Fibroblast of upper back skin (primary cell): ENCODE data around the gene PTPN12.
"Not testable (repeated sequence)": the region's sequence is repeated elsewhere in the genome, so short reads cannot be mapped to it uniquely, and the experiment has no call there.

Experiments used
- DNase-seq: peaks from one replicate; pipeline ENCODE4 v3.0.0-alpha.2; 2013

The PTPN12 gene

DNA sequence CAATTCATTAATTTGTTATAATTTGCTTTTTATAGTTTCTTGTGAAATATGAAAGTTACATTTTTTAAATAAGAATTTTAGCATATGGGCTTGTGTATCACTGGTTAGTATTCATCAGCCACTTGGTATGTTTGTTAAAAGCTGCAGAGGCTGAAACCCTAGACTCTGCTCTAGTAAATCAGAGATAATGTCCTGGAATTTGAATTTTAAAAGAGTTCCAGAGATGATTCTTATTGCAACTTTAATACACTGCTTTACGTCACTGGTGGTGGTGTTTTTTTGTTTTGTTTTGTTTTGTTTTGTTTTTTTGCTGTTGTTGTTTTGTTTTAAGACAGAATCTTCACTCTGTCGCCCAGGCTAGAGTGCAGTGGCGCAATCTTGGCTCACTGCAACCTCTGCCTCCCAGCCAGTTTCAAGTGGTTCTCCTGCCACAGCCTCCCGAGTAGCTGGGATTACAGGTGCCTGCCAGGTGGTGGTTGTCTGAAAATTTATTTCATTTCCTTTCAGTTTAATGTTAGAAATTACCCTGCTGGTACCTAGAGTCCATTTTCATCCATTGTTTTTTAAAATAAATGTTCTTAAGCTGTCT is 43.8 kb downstream of the PTPN12 start:
- no peak for DNase-seq

DNA sequence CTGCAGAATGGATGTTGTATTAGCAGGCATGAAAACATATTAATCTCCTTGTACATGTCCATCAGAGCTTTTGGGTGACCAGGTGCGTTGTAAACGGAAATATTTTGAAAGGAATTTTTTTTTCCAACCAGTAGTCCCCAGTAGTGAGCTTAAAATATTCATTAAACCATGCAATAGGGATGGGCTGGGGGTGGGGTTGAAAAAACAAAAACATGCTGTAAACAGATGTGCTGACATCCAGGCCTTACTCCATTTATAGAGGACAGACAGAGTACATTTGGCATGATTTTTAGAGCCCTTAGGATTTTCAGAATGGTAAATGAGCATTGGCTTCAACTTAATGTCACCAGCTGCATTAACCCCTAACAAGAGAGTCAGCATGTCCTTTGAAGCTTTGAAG is 50.2 kb downstream of the PTPN12 start:
- DNase-seq = no peak

DNA sequence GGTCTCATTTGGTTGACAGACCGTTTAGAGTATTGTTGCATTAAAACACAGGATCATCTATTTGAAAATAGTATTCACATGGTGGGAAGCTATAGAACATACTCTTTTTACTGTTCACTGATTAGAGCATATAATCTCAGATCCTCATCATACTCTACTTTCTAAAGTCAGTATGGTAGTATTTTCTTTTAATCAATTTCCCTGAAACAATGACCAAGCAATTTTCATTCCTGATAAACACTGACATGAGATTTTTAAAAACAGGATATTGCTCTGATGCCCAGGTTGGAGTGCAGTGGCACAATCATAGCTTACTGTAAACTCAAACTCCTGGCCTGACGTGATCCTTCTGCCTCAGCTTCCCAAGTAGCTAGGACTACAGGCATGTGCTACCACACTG is 63.9 kb downstream of the PTPN12 start:
- no peak for DNase-seq

DNA sequence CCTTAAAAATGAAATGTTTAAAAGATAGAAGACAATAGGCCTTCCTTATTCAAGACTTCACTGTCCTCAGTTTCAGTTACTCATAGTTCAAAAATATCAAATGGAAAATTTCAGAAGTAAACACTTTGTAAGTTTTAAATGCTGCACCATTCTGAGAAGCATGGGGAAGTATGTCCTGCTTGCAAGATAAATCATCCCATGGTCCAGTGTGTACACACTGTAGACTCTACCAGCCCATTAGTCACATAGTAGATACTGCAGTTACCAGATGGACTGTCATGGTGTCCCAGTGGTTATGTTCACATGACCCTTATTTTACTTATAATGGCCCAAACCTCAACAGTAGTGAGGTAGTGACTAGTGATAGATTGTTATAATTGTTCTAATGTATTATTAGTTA is 69.5 kb downstream of the PTPN12 start:
- DNase-seq = no peak

DNA sequence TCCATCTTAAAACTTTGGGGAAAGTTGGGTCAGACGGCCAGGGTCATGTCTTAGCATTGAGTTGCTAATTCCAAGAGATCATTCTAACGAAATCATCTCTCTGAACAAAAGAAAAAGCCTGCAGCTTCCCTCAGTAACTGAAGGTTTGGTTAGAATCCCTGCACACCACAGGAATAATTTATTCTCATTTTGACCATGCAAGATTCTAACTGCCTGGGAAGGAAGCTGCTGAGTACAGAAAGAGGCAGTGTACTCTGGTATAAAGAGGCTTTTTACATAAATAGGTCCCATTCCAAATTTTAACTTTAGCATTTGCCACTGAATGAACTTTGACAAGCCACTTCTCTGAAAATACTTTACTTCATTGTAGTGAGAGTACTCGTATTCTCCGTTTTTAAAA is 82.2 kb downstream of the PTPN12 start:
- DNase-seq = no peak

DNA sequence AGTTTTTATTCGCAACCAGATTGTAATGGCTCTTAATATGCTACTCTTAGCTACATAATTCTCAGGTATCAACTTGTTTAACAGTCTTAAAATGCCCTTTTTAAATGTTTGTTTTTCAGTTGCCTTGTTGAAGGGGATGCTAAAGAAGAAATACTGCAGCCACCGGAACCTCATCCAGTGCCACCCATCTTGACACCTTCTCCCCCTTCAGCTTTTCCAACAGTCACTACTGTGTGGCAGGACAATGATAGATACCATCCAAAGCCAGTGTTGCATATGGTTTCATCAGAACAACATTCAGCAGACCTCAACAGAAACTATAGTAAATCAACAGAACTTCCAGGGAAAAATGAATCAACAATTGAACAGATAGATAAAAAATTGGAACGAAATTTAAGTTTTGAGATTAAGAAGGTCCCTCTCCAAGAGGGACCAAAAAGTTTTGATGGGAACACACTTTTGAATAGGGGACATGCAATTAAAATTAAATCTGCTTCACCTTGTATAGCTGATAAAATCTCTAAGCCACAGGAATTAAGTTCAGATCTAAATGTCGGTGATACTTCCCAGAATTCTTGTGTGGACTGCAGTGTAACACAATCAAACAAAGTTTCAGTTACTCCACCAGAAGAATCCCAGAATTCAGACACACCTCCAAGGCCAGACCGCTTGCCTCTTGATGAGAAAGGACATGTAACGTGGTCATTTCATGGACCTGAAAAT is 89.7 kb downstream of the PTPN12 start:
- peak; percentile 9 for DNase-seq

DNA sequence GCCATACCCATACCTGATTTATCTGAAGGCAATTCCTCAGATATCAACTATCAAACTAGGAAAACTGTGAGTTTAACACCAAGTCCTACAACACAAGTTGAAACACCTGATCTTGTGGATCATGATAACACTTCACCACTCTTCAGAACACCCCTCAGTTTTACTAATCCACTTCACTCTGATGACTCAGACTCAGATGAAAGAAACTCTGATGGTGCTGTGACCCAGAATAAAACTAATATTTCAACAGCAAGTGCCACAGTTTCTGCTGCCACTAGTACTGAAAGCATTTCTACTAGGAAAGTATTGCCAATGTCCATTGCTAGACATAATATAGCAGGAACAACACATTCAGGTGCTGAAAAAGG is 90.2 kb downstream of the PTPN12 start:
- DNase-seq = no peak

DNA sequence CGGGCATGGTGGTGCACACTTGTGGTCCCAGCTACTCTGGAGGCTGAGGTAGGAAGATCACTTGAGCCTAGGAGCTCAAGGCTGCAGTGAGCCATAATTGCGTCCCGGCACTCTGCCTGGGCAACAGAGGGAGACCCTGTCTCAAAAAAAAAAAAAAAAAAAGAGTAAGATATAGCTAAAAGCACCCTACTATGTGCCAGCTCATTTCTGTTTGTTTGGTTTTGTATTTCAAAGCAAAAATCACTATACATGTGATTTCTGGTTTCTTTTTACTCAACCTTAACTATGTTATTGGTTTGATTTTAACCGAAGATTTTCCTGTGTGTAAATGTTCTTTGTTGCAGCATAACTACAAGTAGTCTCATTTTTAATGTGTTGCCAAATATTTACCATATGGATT is 92.7 kb downstream of the PTPN12 start:
- DNase-seq = no peak

DNA sequence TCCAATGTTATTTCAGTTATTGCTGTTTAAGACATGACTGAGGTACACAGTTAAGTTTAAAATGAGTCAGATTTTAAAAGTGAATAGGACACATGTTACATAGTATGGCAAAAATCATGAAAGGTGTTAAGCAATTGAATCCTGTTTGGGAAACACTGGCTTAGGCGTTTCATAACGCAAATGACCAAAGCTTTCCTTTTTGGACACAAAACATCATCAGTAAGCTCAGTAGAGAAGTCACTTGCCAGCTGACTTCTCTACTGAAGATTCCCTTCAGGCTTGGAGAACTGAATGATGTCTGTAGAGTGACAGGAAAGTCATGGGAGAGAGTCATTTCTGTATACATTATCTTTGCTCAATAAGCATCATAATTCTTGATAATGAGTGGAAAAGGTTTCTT is 94.7 kb downstream of the PTPN12 start:
- no peak for DNase-seq

DNA sequence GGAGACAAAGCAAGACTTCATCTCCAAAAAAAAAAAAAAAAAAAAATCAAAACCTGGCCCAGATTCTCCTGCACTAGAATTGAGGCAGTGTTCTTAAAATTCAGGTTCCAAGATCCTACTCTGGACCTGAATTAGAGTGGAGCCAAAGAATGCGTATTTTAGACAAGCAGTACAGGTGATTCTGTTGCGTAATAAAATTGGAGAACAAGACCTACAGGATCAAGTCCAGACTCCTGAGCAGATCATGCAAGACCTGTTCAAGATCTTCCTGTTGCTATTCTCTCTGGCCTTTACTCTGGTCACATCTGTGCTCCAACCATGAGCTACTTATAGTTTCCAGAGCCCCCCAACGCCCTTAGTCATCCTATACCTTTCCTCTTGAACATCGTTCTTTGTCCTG is 107.7 kb downstream of the PTPN12 start:
- no peak for DNase-seq

DNA sequence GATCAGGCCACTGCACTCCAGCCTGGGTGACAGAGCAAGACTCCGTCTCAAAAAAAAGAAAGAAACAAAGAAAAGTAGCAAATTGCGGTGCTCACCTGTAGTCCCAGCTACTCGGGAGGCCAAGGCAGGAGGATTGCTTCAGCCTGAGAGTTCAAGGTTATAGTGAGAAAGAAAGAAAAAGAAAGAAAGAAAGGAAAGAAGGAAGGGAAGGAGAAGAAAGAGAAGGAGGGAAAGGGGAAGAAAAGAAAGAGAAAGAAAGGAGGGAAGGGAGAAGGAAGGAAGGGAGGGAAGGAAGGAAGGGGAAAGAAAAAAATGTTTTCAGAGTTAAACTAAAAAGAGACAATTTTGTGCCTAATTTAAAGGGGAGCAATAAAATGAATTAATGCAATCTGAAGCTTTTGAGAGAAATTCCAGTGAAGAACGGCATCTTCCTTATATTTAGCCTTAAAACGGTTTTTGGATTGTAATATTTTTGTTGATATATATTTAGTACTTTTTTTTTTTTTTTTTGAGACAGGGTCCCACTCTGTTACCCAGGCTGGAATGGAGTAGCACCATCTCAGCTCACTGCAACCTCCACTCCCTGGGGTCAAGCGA is 111.7 kb downstream of the PTPN12 start:
- no peak for DNase-seq

DNA sequence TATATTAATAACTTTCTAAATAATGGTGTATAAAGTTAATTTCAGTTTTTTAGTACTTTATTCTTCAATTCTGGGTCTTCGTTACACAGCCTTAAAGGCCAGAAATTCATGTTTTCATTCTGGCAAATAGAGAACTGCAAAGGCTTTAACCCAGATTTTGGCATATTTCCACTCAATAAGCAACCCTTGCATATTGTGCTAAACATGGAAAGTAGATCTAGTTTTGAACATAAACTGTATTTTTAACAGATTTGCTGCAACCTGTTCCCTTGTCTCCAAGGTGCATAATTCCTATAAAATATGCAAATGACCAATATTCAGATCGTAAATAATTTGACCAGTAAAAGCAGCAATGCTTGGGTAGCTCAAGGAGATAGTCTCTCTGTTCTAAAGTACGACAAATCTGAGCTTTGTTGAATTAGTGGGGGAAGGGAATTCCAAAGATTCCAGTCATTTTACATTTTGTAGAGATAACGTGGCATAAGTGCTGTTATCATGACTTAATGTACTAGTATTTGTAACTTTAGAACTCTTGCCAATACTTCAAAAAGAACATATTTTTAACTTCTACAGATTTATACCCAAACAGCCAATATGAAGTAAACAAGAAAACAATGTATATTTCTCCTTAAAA is 112.7 kb downstream of the PTPN12 start:
- DNase-seq = peak; percentile 64

DNA sequence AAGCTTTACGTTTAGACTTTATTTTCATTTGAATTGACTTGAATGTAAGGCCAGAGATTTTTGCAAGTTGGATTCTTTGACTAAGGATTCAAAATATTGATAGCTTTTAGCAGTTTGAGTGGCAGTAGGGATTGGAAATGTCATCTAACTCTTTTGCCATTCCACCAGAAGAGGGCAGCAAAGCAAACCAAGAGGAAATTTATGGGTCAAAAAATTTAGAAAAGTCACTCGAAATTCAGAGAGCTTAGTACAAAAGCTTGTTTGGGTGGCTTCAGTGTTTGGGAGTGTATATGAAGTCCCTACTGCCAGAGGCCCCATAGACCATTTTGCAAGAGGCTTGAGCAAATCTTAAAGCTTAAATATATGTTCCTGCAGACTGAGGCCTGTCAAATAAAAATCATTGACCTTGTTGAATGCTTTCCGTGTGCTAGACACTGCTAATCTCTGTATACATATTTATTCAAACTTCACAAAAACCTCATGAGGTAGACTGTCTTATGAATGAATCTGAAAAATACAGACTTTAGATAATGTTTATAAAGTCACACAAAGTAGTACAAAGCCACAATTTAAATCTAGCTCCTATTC is 114.6 kb downstream of the PTPN12 start:
- peak; percentile 44 for DNase-seq

DNA sequence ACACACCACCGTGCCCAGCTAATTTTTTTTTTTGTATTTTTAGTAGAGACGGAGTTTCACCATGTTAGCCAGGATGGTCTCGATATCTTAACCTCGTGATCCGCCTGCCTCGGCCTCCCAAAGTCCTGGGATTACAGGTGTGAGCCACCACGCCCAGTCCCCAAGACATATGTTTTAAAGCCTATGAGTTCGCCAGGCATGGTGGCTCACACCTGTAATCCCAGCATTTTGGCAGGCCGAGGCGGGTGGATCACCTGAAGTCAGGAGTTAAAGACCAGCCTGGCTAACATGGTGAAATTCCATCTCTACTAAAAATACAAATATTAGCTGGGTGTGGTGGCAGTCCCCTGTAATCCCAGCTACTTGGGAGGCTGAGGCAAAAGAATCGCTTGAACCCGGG is 115.7 kb downstream of the PTPN12 start:
- not testable (repeated sequence) for DNase-seq

DNA sequence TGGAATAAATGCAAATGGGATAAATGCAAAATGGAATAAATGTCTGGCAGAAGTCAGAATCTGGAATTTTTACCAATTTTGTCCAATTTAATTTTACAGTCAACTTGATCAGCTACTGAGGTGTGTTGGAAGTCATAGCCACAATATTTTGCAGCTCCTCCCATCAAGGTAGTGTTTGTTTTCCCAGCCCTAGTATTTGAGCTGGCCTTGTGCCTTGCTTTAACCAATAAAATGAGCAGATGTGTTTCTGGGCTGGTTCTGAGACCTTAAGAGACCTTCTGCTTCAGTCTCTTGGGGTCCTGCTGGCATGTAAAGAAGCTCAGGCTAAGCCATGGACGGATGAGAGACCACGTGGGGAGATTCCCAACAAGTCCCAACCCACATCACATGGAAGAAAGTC is 116.5 kb downstream of the PTPN12 start:
- no peak for DNase-seq

DNA sequence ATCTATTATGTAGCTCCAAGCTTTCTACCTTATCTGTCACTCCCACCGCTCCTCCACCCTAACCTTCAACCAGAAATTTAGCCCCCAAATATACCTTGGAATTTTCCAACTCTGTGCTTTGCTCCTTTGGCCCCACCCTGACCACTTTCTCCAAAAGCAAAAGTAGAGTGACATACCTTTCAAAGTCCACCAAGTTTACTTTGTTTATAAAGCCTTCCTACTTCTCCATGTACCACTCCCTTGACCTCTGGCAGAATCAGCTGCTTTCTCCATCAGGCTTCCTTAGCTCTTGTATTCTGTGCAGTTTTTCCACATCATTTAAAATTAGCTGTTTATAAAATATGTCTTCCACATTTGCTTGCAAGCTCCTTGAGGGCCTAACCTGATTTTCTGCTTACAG is 118.3 kb downstream of the PTPN12 start:
- no peak for DNase-seq

DNA sequence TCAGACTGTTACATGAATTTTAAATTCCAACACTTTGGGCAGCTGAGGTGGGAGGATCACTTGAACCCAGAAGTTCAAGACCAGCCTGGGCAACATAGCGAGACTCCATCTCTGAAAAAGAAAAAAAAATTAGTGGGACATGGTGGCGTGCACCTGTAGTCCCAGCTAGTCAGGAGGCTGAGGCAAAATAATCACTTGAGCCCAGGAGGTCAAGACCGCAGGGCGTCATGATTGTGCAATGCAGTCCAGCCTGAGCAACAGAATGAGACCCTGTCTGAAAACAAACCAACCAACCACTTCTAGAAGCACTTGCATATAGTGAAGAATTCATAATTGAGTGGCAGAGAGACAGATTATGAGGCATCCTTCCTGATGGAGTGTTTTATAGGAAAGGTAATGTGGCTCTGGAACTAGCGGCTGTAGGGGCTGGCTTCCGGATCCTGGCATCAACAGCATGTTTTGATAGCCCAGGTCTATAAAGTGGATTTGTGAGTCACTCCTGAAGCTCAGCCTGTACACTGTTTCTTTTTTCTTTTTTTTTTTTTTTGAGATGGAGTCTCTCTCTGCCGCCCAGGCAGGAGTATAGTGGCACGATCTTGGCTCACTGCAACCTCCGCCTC is 118.9 kb downstream of the PTPN12 start:
- DNase-seq = no peak

DNA sequence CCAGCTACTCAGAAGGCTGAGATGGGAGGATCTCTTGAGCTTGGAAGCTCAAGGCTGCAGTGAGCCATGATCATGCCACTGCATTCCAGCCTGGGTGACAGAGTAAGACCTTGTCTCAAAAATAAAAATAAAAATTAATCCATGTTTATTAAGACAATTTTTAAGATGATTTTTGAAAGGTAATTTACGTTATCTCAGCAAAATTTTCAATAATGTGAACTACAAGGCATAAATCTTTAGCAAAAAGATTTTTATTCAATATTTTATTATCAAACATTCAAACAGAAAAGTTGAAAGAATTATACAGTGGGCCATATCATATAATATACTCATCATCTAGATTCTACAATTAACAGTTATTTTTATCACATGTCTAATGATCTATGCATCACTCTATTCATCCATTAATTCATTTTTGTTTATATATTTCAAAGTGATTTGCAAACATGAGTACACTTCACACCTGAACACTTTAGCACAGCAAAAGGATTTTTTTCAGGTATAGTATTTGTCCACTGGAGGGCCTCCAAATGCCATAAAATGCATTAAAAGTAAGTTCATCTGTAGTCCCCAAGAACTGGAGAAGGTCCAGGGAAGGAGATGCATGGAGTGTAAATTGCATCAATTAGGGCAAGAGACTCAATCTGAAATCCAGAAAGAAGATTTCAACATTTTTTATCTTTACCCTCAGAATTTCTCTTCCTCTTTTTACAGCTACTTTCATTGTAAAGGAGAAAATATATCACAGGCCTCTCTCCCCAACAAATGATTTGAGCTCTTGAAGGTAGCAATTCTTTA is 120.5 kb downstream of the PTPN12 start:
- peak; percentile 51 for DNase-seq

DNA sequence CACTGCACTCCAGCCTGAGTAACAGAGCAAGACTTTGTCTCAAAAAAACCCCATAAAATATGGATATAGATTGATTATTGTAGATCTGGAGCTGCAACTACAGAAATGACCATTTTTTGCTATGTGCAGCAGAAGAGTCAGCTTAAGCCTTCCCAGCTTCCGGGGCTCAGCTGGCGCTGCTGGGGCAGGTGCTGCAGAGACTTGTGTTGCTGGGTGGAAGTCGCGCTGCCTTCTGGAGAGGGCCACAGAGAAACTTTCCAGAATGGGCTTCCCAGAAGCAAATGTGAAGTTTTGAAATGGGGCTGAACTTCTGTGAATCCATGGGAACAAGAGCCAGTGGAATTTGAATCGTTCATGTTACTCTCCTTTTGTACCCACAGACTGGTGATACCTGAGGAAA is 121.8 kb downstream of the PTPN12 start:
- no peak for DNase-seq

DNA sequence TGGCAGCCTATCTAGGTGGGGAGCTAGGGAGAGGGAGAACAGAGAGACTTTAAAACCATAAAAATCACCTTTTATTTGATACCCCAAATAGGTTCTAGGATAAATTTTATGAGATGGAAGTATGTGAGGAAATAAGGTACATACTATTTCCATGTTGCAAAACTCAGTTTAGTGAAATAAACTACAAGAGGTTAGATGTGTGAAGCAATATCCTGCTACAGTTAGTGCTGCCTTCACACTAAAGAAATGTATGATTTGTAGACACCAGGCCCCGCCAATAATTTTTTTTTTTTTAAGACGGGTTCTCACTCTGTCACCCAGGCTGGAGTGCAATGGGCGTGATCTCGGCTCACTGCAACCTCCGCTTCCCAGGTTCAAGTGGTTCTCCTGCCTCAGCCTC is 124.7 kb downstream of the PTPN12 start:
- no peak for DNase-seq

DNA sequence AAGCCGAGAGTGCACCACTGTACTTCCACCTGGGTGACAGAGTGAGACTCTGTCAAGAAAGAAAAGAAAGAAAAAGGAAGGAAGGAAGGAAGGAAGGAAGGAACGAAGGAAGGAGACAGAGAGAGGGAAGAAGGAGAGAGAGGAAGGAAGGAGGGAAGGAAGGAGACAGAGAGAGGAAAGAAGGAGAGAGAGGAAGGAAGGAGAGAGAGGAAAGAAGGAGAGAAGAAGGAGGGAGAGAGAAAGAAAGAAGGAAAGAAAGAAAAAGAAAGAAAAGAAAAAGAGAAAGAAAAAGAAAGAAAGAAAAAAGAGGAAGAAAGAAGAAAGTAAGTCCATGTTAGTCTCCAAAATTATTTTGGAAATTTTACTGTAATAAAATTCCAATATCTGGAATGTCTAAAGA is 125.8 kb downstream of the PTPN12 start:
- DNase-seq = no peak

DNA sequence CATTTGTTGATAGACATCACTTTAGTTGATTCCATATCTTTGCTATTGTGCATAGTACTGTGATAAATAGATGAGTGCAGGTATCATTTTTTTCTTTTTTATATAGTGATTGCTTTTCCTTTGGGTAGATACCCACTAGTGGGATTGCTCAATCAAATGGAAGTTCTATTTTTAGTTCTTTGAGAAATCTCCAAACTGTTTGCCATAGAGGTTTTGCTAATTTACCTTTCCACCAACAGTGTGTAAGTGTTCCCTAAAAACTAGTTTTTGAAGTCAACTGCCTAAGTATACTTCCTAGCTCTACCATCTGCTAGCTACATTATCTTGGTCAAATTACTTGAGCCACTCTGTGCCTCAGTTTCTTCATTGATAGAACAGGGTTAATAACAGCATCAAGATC is 127.6 kb downstream of the PTPN12 start:
- DNase-seq = no peak

DNA sequence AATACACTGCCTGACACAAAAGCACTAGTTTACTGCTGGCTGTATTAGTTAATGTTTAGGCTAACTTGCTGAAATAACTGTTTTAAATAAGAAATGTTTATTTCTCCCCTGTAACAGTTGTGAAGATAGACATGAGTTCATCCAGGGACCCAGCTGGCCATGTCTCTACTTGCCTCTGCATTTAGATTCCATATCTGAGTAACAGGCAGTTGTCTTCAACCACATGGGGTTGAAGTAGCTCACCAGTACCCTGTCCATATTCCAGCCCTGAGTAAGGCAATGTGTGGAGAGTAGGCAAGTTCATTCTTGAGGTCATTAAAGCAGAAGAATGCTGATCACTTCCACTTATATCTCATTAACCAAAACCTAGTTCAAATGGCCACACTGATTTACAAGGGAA is 128.1 kb downstream of the PTPN12 start:
- no peak for DNase-seq
